Measurements from ENCODE around the gene ARHGAP28. TPM values are rescaled to one million over a fixed set of nuclear protein-coding genes. Genes with fewer than 3 reads are reported as not detected.

The ARHGAP28 gene
- total and polyA plus RNA-seq, 2 of the 13 experiments (the other 11 are each of a cell fraction or from before 2014, with no cell fraction given) = not detected

GRCh38 chr18:6868033-6868432 is 138.5 kb downstream of the ARHGAP28 start (continued):
- TF ChIP-seq HMGXB4 (CRISPR knock-in tag; IDR thresholded peaks at IDR 0.05; ENCODE audit: borderline replicate concordance in 1 of 2, low read depth in 1 of 2) (no peak), ZNF766 (CRISPR knock-in tag; IDR thresholded peaks at IDR 0.05; ENCODE audit: borderline replicate concordance) (no peak), ZFP37 (CRISPR knock-in tag; IDR thresholded peaks at IDR 0.05; ENCODE audit: borderline replicate concordance) (no peak)

- Histone ChIP-seq H3K27me3 (ENCODE audit: control insufficient read depth in 1 of 2, insufficient read depth in 2 of 2, low read length in 2 of 2) (peaks cover 0 to 9% of the 10 kb centered on the region in 2 experiments; a peak in 1 of 5 replicates), H4K20me1 (ENCODE audit: insufficient read depth, low read length) (no peaks in the 10 kb centered on the region), H3K4me2 (ENCODE audit: low read depth, low read length) (no peak overlapping the region), H3K4me1 (ENCODE audit: insufficient read depth, low read length) (no peaks in the 10 kb centered on the region), H3K27ac (ENCODE audit: extremely low read length, insufficient read depth, low read length) (no peak overlapping the region), H3K9ac (ENCODE audit: insufficient read depth, low read depth, low read length) (no peak overlapping the region), H3K79me2 (ENCODE audit: insufficient read depth, low read length) (no peaks in the 10 kb centered on the region), H3K9me3 (ENCODE audit: low read length) (no peaks in the 10 kb centered on the region), H3K36me3 (replicated peaks in 1 of 2; ENCODE audit: control insufficient read depth in 1 of 2, insufficient read depth in 2 of 2, low read length in 2 of 2) (no peaks in the 10 kb centered on the region), H2AFZ (ENCODE audit: low read length) (no peak overlapping the region), H3K4me3 (replicated peaks in 1 of 3; ENCODE audit: insufficient read depth in 1 of 3, low read depth in 2 of 3, low read length in 3 of 3) (no peak overlapping the region)
- FAIRE-seq = no peak
- ChIA-PET POLR2A (no interaction called here), CTCF (ENCODE audit: low intra/inter-chr PET ratio, low total read pairs) (no interaction called here)
- TF ChIP-seq SRF (IDR thresholded peaks at IDR 0.05; ENCODE audit: low read depth, low read length) = no peak
- no peak for TF ChIP-seq MATR3 (CRISPR knock-in tag; IDR thresholded peaks at IDR 0.05)
- no peak for ATAC-seq
- no peak for DNase-seq (ENCODE audit: low spot score)
- BruUV-seq (replicated peaks) = no TSS peak
- in situ Hi-C loops (cut with HindIII; ENCODE audit: extremely low pct_ligation_motif_present, low pct_unique_long_range_greater_than_20kb) (no loop called here), intact Hi-C loops (cut with micrococcal nuclease; ENCODE audit: unreplicated experiment) (no loop called here)
- WGBS (ENCODE audit: low lambda C conversion rate) = 5% methylated on average over 6 of the region's 6 CpGs
These were observed 142.1 kb downstream of the ARHGAP28 start for GRCh38 chr18:6871566-6871965.

Data from HepG2 (cell line).